Measurements from ENCODE around the gene SEMA4G. TPM values are rescaled to one million over a fixed set of nuclear protein-coding genes. Genes with fewer than 3 reads are reported as not detected.

Gene SEMA4G
- total RNA-seq, 4 donors from 2014 or later: 16.5 to 233 (median 185) TPM

- H3K9me3 ChIP-seq: no peaks in the 10 kb centered on the region
- peak in 2 of 3 donors; percentile 37 to 43 for DNase-seq
- H3K4me3 ChIP-seq: no peak overlapping the region
- peaks cover 0 to 24% (median 16%) of the 10 kb centered on the region in 4 donors for H3K4me1 ChIP-seq
- H3K36me3 ChIP-seq: peaks cover 0 to 32% (median 0%) of the 10 kb centered on the region in 3 donors
- no peaks in the 10 kb centered on the region for H3K27me3 ChIP-seq
- no peak overlapping the region for H3K27ac ChIP-seq
- TF ChIP-seq, protein P1, sequence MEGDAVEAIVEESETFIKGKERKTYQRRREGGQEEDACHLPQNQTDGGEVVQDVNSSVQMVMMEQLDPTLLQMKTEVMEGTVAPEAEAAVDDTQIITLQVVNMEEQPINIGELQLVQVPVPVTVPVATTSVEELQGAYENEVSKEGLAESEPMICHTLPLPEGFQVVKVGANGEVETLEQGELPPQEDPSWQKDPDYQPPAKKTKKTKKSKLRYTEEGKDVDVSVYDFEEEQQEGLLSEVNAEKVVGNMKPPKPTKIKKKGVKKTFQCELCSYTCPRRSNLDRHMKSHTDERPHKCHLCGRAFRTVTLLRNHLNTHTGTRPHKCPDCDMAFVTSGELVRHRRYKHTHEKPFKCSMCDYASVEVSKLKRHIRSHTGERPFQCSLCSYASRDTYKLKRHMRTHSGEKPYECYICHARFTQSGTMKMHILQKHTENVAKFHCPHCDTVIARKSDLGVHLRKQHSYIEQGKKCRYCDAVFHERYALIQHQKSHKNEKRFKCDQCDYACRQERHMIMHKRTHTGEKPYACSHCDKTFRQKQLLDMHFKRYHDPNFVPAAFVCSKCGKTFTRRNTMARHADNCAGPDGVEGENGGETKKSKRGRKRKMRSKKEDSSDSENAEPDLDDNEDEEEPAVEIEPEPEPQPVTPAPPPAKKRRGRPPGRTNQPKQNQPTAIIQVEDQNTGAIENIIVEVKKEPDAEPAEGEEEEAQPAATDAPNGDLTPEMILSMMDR (IDR thresholded peaks at IDR 0.05): no peak
- TF ChIP-seq POLR2A (IDR thresholded peaks at IDR 0.05): peak in 1 of 2 donors; percentile 1
These were observed 15.4 kb downstream of the SEMA4G start for GRCh38 chr10:100984672-100985177.

DNA sequence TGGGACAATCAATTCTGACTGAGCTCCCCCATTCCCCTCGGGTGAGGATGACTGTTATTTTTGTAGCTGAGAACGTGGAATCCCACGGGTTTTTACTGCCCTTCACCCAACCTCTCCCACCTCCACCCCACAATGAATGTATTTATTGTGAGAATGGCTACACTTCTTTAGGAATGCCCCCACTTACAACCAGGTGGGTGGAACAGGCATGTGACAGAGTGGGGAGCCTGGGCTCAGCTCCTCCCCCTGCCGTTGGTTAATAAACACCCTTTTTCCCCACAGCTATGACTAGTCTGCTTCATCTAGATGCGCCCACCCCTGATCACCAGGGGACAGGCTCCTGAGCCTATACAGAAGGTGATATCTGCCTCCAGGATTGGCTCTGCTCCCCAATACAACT, 16.0 kb downstream of the SEMA4G start:
- Histone ChIP-seq H3K36me3 (peaks cover 0 to 26% (median 0%) of the 10 kb centered on the region in 3 donors), H3K27me3 (no peaks in the 10 kb centered on the region), H3K4me1 (peaks cover 0 to 24% (median 16%) of the 10 kb centered on the region in 4 donors), H3K9me3 (no peaks in the 10 kb centered on the region), H3K27ac (no peak overlapping the region), H3K4me3 (no peak overlapping the region)
- DNase-seq: peak in 1 of 3 donors; percentile 16
- no peak for TF ChIP-seq POLR2A (IDR thresholded peaks at IDR 0.05)
- TF ChIP-seq, protein P1 (IDR thresholded peaks at IDR 0.05): no peak

DNA sequence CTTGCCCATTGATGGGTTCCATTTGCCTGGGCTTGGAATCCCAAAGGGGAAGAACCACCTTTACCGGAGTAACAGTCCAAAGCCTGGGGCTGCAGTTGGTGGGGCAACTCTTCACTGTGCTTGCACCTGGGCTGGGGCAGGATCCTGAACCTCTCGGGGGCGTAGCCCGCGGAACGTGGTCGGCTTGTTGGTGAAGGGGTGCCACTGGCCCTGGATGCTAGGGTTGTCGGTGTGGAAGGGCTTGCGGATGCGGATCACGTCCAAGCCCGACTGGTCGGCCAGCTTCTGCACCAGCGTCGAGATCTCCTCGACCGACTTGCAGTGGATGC, 17.3 kb downstream of the SEMA4G start:
- Histone ChIP-seq H3K4me3 (peak overlapping the region; percentile 87 to 92 (median 91)), H3K9me3 (no peaks in the 10 kb centered on the region), H3K27me3 (no peaks in the 10 kb centered on the region), H3K27ac (peak overlapping the region in 3 of 4 donors; percentile 80 to 92 (median 84)), H3K36me3 (peaks cover 0 to 25% (median 0%) of the 10 kb centered on the region in 3 donors), H3K4me1 (peaks cover 0 to 24% (median 16%) of the 10 kb centered on the region in 4 donors)
- TF ChIP-seq POLR2A (IDR thresholded peaks at IDR 0.05): peak in 1 of 2 donors; percentile 4
- TF ChIP-seq, protein P1 (IDR thresholded peaks at IDR 0.05): no peak
- DNase-seq: peak in 1 of 3 donors; percentile 57

GRCh38 chr10:100986952-100987684, 17.8 kb downstream of the SEMA4G start, which contains the start of the genes MRPL43 and TWNK:
Gene MRPL43 (minus strand): TSS chr10:100987497. CDS start chr10:100987443, 54 bp downstream.
Gene TWNK (plus strand): TSS chr10:100987543. CDS start chr10:100988211, 668 bp downstream.
- Histone ChIP-seq H3K9me3 (no peaks in the 10 kb centered on the region), H3K36me3 (peaks cover 0 to 25% (median 0%) of the 10 kb centered on the region in 3 donors)

GRCh38 chr10:100987685-100988049, 18.4 kb downstream of the SEMA4G start:
- peaks cover 0 to 22% (median 0%) of the 10 kb centered on the region in 3 donors for H3K36me3 ChIP-seq
- peaks cover 0 to 24% (median 16%) of the 10 kb centered on the region in 4 donors for H3K4me1 ChIP-seq
- H3K27me3 ChIP-seq: no peaks in the 10 kb centered on the region
- H3K4me3 ChIP-seq: peak overlapping the region; percentile 87 to 92 (median 91)
- peak overlapping the region; percentile 71 to 92 (median 82) for H3K27ac ChIP-seq
- TF ChIP-seq, protein P1 (IDR thresholded peaks at IDR 0.05): no peak
- no peak for TF ChIP-seq POLR2A (IDR thresholded peaks at IDR 0.05)
- no peaks in the 10 kb centered on the region for H3K9me3 ChIP-seq
- DNase-seq: no peak

More at GRCh38 chr10:100986952-100987684, 17.8 kb downstream of the SEMA4G start, which contains the start of the genes MRPL43 and TWNK:
- DNase-seq: peak; percentile 82 to 93 (median 90)
- H3K27me3 ChIP-seq: no peaks in the 10 kb centered on the region
- TF ChIP-seq POLR2A (IDR thresholded peaks at IDR 0.05): peak; percentile 34 to 47
- TF ChIP-seq, protein P1 (IDR thresholded peaks at IDR 0.05): no peak
- peaks cover 0 to 24% (median 16%) of the 10 kb centered on the region in 4 donors for H3K4me1 ChIP-seq
- peak within 1 kb of the TSS; percentile 71 to 92 (median 82) for H3K27ac ChIP-seq
- H3K4me3 ChIP-seq: peak within 1 kb of the TSS; percentile 87 to 92 (median 91)
